ENCODE results near the gene GADL1.

Gene GADL1

GRCh38 chr3:30795176-30795575 is 99.3 kb downstream of the GADL1 start:
- Mint-ChIP-seq H3K27me3 (no peaks in the 10 kb centered on the region), H3K27ac (no peak overlapping the region), H3K36me3 (no peaks in the 10 kb centered on the region), H3K9me3 (no peaks in the 10 kb centered on the region), H3K4me3 (no peak overlapping the region), H3K4me1 (no peaks in the 10 kb centered on the region)

GRCh38 chr3:30793740-30794139 is 100.7 kb downstream of the GADL1 start:
- Mint-ChIP-seq H3K9me3 (no peaks in the 10 kb centered on the region), H3K27me3 (no peaks in the 10 kb centered on the region), H3K36me3 (no peaks in the 10 kb centered on the region), H3K27ac (no peak overlapping the region), H3K4me1 (no peaks in the 10 kb centered on the region), H3K4me3 (no peak overlapping the region)

GRCh38 chr3:30790150-30790549 is 104.3 kb downstream of the GADL1 start:
- Mint-ChIP-seq H3K4me1 (no peaks in the 10 kb centered on the region), H3K9me3 (no peaks in the 10 kb centered on the region), H3K27ac (no peak overlapping the region), H3K4me3 (no peak overlapping the region), H3K27me3 (no peaks in the 10 kb centered on the region), H3K36me3 (no peaks in the 10 kb centered on the region)

GRCh38 chr3:30786365-30786764 is 108.1 kb downstream of the GADL1 start:
- no peaks in the 10 kb centered on the region for H3K4me1 Mint-ChIP-seq
- H3K27me3 Mint-ChIP-seq = peaks cover 2% of the 10 kb centered on the region
- H3K4me3 Mint-ChIP-seq = no peak overlapping the region
- H3K9me3 Mint-ChIP-seq = no peaks in the 10 kb centered on the region
- H3K36me3 Mint-ChIP-seq = no peaks in the 10 kb centered on the region
- no peak overlapping the region for H3K27ac Mint-ChIP-seq

- Mint-ChIP-seq H3K4me3 (no peak overlapping the region), H3K27me3 (peaks cover 8% of the 10 kb centered on the region), H3K36me3 (no peaks in the 10 kb centered on the region), H3K27ac (no peak overlapping the region), H3K4me1 (no peaks in the 10 kb centered on the region), H3K9me3 (no peaks in the 10 kb centered on the region)
These were observed 114.7 kb downstream of the GADL1 start for GRCh38 chr3:30779686-30780287.

- H3K4me1 Mint-ChIP-seq = no peaks in the 10 kb centered on the region
- peaks cover 9% of the 10 kb centered on the region for H3K27me3 Mint-ChIP-seq
- H3K36me3 Mint-ChIP-seq = no peaks in the 10 kb centered on the region
- no peaks in the 10 kb centered on the region for H3K9me3 Mint-ChIP-seq
- no peak overlapping the region for H3K27ac Mint-ChIP-seq
- no peak overlapping the region for H3K4me3 Mint-ChIP-seq
These were observed 115.5 kb downstream of the GADL1 start for GRCh38 chr3:30778933-30779332.

GRCh38 chr3:30777426-30778113 is 116.9 kb downstream of the GADL1 start:
- H3K27ac Mint-ChIP-seq = no peak overlapping the region
- H3K9me3 Mint-ChIP-seq = no peaks in the 10 kb centered on the region
- no peaks in the 10 kb centered on the region for H3K36me3 Mint-ChIP-seq
- H3K4me3 Mint-ChIP-seq = no peak overlapping the region
- H3K27me3 Mint-ChIP-seq = peaks cover 11% of the 10 kb centered on the region
- H3K4me1 Mint-ChIP-seq = no peaks in the 10 kb centered on the region

GRCh38 chr3:30776186-30776815 is 118.2 kb downstream of the GADL1 start:
- Mint-ChIP-seq H3K4me1 (no peaks in the 10 kb centered on the region), H3K36me3 (no peaks in the 10 kb centered on the region), H3K27me3 (peaks cover 9% of the 10 kb centered on the region), H3K27ac (no peak overlapping the region), H3K9me3 (no peaks in the 10 kb centered on the region), H3K4me3 (no peak overlapping the region)

GRCh38 chr3:30775040-30775439 is 119.4 kb downstream of the GADL1 start:
- Mint-ChIP-seq H3K36me3 (no peaks in the 10 kb centered on the region), H3K4me3 (no peak overlapping the region), H3K4me1 (no peaks in the 10 kb centered on the region), H3K27ac (peak overlapping the region; percentile 10), H3K9me3 (no peaks in the 10 kb centered on the region), H3K27me3 (peaks cover 6% of the 10 kb centered on the region)

- Mint-ChIP-seq H3K27me3 (peaks cover 6% of the 10 kb centered on the region), H3K4me3 (no peak overlapping the region), H3K27ac (no peak overlapping the region), H3K9me3 (no peaks in the 10 kb centered on the region), H3K36me3 (no peaks in the 10 kb centered on the region), H3K4me1 (no peaks in the 10 kb centered on the region)
These were observed 120.4 kb downstream of the GADL1 start for GRCh38 chr3:30774062-30774461.

- no peaks in the 10 kb centered on the region for H3K36me3 Mint-ChIP-seq
- no peaks in the 10 kb centered on the region for H3K4me1 Mint-ChIP-seq
- H3K27me3 Mint-ChIP-seq = peaks cover 3% of the 10 kb centered on the region
- no peaks in the 10 kb centered on the region for H3K9me3 Mint-ChIP-seq
- H3K27ac Mint-ChIP-seq = no peak overlapping the region
- H3K4me3 Mint-ChIP-seq = no peak overlapping the region
These were observed 124.1 kb downstream of the GADL1 start for GRCh38 chr3:30770387-30770786.

- Mint-ChIP-seq H3K36me3 (no peaks in the 10 kb centered on the region), H3K9me3 (no peaks in the 10 kb centered on the region), H3K27me3 (peaks cover 2% of the 10 kb centered on the region), H3K4me3 (no peak overlapping the region), H3K27ac (no peak overlapping the region), H3K4me1 (no peaks in the 10 kb centered on the region)
These were observed 125.5 kb downstream of the GADL1 start for GRCh38 chr3:30768703-30769550.

GRCh38 chr3:30768046-30768445 is 126.4 kb downstream of the GADL1 start:
- Mint-ChIP-seq H3K9me3 (no peaks in the 10 kb centered on the region), H3K4me3 (no peak overlapping the region), H3K4me1 (no peaks in the 10 kb centered on the region), H3K27me3 (peaks cover 2% of the 10 kb centered on the region), H3K36me3 (no peaks in the 10 kb centered on the region), H3K27ac (peak overlapping the region; percentile 23)

GRCh38 chr3:30766522-30766921 is 127.9 kb downstream of the GADL1 start:
- Mint-ChIP-seq H3K9me3 (no peaks in the 10 kb centered on the region), H3K27ac (no peak overlapping the region), H3K36me3 (no peaks in the 10 kb centered on the region), H3K4me3 (no peak overlapping the region), H3K4me1 (no peaks in the 10 kb centered on the region), H3K27me3 (no peaks in the 10 kb centered on the region)

- H3K4me3 Mint-ChIP-seq = no peak overlapping the region
- no peaks in the 10 kb centered on the region for H3K4me1 Mint-ChIP-seq
- no peaks in the 10 kb centered on the region for H3K9me3 Mint-ChIP-seq
- H3K27ac Mint-ChIP-seq = no peak overlapping the region
- no peaks in the 10 kb centered on the region for H3K27me3 Mint-ChIP-seq
- H3K36me3 Mint-ChIP-seq = no peaks in the 10 kb centered on the region
These were observed 129.6 kb downstream of the GADL1 start for GRCh38 chr3:30764891-30765290.

GRCh38 chr3:30764281-30764680 is 130.2 kb downstream of the GADL1 start:
- Mint-ChIP-seq H3K4me1 (no peaks in the 10 kb centered on the region), H3K36me3 (no peaks in the 10 kb centered on the region), H3K9me3 (no peaks in the 10 kb centered on the region), H3K4me3 (no peak overlapping the region), H3K27me3 (no peaks in the 10 kb centered on the region), H3K27ac (no peak overlapping the region)

Measured in activated naive CD4-positive, alpha-beta T cell treated with anti-CD3 and anti-CD28 coated beads, Interleukin-2, amount 50 U/mL, for 24 hours (primary cell).